Epithelial cell of proximal tubule (primary cell): ENCODE data around the gene C11orf24. TPM values are rescaled to one million over a fixed set of nuclear protein-coding genes. Genes with fewer than 3 reads are reported as not detected.

Experiments used
- DNase-seq: peaks from one replicate; pipeline ENCODE4 v3.0.0-alpha.2; 2011; ENCODE audit warnings: low read depth
- H3K4me3 ChIP-seq: 2 replicates; pipeline ENCODE4 v1.5.1; 2011; ENCODE audit warnings: low read depth, mild to moderate bottlenecking, low read length
- CTCF ChIP-seq: conservative IDR thresholded peaks from 2 replicates; pipeline ENCODE4 v1.5.1; 2012; ENCODE audit warnings: low read depth, mild to moderate bottlenecking, low read length
- total RNA-seq: library from RNA; depleted of rRNA; stranded (reverse); fragments of >200 nt; gene quantifications from 2 replicates; pipeline ENCODE4 v1.2.3, GENCODE V29; 2015

Gene C11orf24
- total RNA-seq, 1 donor from 2014 or later, result 46.4 TPM

DNA sequence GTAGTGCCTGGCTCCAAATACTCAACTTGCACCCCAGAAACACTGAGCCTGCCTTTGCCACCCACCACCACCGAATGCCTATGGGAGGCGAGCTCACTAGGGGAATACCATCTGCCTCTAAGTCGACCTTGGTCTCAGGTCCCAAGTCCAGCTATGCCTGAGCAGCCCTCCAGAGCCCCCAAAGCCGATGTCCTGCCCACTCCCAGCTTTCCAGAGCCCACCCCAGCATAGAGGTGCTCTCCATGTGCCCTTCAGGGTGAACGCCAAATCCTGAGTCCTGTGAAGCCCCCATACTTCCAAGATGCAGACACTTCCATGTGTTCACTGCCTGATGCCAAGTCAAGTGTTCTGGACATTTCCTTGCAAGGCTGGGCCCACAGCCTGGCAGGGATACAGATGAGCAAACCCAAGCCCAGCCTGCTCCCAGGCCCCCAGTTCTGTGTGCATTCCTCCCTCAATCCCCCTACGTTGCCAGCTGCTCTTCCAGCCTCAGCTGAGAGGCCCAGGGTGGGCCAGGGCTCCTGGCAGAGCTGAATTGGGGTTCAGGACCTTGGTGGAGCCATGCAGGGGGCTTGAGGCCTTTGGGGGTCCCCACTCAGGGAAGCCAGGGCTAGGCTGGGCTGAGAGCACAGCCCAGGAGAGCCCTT, 56.1 kb downstream of the C11orf24 start:
- H3K4me3 ChIP-seq, result no peak overlapping the region

GRCh38 chr11:68215087-68215445, 56.7 kb downstream of the C11orf24 start:
- H3K4me3 ChIP-seq, result no peak overlapping the region
- TF ChIP-seq CTCF, result no peak
- no peak for DNase-seq

More for the DNA sequence above, 56.1 kb downstream of the C11orf24 start:
- TF ChIP-seq CTCF, result no peak
- no peak for DNase-seq

DNA sequence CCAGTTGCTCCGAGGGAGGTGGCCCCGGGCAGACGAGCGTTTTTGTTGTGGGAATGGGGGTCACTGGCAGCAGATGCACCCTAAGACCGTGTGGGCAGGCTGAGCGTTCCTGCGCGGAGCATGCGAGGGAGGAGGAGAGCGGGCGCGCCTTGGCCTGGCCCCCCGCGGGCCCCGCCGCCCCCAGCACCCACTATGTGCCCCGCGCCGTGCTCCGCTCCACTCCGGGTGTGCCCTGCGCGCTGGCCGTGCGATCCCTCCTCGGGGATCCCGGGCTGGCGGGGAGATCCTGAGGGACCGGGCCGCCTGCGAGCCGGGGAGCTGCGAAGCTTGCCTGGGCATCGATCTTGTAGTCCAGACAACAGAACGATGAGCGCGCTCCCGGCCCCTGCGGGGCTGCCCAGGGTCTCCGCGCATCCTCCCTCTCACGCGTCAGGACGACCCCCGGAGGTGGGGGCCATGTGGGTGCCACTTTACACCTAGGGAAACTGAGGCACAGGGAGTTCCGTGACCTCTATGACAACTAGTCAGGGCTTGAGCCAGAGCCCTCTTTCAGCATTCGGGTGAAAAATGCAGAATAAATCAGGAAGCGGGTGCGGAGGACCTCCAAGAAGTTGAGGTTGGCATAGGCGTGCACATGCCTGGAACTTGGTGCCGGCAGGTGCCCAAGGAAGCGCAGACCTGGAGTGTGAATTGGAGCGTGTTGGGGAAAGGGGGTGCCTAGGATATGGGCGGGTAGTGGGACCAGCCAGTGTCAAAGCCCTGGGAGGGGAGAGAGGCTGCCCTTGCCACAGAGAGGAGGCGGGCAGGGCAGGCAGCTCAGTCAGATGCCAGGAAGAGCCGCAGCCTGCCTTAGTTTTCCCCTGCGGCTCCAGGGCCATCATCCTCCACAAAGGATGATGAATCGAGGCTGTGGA, 57.3 kb downstream of the C11orf24 start:
- H3K4me3 ChIP-seq, result peak overlapping the region; percentile 84
- TF ChIP-seq CTCF, result no peak
- no peak for DNase-seq

DNA sequence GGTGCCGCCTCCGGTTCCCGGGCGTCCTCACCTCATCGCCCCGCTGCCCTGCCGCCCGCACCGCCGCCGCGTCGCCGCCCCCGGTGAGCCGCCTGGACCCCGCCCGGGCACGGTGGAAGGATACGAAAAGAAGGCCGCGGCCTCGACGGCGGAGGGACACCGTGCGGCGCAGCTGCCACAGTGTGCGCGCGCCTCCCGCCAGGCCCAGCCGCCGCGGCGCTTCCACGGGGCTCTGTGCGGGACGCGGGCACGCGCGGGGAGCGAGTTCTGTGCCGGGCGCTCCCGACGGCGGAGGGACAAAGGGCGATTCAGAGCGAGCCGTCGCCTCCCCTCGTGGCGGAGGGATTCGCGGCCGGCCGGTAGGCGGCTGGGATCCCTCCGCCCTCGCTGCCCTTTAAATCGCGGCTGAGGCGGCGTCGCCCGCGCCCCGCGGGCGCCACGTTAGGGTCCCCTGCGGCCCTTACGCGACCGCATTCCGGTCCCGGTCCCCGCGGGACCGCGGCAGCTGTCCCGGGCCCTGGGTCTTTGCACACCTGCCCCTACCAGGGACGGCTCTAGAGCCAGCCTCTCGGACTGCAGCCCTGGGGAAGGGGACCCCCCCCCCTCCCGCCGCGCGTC, 58.1 kb downstream of the C11orf24 start:
- no peak for TF ChIP-seq CTCF
- peak overlapping the region; percentile 84 for H3K4me3 ChIP-seq
- no peak for DNase-seq

DNA sequence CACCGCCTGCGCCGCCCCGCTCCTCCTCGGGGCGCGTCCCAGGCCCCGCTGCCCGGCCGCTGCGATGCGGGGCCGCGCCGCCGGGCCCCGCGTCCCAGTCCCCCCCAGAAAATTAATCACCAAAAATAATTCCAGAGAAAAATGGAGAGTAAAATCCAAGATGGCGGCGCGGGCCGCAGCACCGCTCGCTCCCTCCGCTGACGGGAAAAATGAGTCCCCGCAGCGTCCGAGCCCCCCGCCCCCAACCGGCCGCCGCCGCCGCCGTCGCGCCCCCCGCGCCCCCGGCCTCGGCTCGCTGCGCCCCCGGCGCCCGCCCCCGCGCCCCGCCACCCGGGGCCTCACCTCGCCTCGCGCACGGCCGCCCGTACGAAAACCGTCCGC, 58.6 kb downstream of the C11orf24 start, which contains the start of gene KMT5B:
TSS of gene KMT5B (minus strand) at position 162 of the 381 bp plus-strand sequence. CDS start 23,220 bp downstream, outside the sequence.
- H3K4me3 ChIP-seq, result peak within 1 kb of the TSS; percentile 84
- TF ChIP-seq CTCF, result no peak
- no peak for DNase-seq

DNA sequence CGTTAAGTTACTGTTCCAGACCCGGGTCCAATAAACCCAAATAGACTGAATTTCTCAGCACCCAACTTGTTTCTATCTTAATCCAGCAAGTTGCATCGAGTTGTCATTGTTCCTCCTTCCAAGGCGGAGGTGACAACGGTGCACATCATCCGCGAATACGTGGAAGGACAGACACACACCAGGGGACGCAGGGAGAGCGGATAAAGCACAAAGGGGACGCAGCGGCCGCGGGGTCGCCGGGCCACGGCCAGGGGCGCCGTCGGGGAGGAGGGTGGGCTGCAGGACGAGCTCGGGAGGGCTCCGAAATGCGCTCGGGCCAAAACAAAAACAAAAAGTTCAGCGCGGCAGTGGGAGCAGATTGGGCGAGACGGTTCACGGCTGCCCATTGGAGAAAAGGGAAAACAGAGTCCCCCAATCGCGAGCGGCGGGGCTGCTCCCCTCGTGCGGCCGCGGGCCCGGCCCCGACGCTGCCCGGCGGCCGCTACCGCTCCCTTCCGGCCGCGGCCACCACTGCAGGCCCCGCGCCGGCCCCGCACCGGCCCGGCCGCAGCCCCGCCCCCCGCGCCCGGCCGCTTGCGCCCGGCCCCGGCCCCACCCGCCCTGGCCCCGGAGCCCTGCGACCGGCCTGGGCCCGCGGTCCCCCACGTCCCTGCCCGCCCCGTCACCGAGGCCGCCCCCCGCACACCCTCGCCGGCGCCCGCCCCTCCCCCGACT, 59.2 kb downstream of the C11orf24 start:
- no peak for DNase-seq
- peak overlapping the region; percentile 84 for H3K4me3 ChIP-seq
- peak; percentile 22 for TF ChIP-seq CTCF
